GM18909 (cell line): Measurements from ENCODE around the gene DEDD2.

Source experiments
- ATAC-seq: cut with Tn5 transposase; IDR thresholded peaks from one replicate; pipeline ENCODE4 v1.9.1; 2021; ENCODE audit warnings: mild to moderate bottlenecking; ENCODE audit not compliant: unreplicated experiment, poor library complexity

DEDD2 gene

DNA sequence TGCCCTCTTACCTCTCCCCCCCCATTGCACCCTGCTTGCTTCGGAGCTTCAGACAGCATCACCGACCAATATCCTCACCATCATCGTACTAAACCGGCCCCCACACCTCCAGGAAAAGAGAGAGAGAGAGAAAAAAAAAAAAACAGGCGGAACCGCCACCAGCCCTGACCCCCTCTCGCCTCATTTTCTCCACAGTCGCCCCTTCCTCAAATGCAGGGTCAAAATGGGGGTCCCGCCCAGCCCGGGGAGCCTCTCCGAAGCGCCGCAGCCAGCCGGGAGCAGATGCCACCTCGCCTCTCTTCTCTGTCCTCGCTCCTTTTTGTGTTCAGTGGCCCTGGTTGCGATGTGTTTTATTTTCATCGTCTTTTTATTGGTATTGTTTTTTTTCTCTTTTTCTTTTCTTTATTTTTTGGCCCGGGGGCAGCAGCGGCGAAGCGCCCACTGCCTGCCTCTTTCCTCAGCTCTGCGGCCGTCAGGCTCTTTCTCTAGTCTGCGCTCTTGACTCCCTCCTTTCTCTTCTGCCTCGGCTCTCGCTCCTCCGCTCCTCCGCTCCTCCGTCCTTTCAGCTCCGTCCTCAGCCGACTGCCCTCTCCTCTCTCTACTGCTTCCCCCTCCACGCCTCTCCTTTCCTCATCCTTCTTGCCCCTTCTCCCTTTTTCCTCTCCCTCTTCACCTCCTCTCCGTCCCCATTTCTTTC lies 41.4 kb downstream of the DEDD2 start:
- no peak for ATAC-seq

DNA sequence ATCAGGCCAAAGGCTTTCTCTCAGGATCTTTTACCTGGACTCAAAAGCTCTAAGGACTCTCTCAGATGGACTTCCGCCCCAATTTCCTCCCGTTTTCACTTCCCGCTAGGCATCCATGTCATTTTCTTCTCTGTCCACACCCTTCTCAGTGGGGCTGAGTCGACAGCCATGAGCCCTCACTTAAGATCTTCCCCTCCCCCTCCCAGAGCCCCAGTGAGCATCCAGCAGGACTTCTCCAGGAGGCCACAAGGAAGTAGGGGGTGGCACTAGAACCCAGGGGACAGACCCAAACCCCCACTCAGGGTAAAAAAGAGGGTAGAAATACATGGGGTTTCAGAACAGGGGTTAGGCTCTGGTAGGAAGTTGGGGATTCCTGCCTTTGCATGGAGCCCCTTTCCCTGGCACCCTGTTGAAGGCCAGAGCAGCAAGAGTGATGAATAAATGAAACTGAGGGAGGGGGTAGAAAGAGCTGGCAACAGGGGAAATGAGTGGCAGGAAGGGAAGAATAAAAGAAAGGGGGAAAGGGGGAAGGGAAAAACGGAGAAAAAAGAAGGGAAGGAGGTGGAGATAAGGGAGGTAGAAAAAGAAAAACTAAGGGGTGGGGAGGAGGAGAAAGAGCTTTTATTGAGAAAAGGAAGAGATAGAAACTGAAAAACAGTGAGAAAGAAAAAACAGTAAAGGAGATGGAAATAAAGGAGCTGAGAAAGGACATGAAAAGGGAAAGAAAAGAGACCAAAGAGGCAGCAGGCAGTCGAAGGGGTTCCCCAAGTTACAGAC lies 42.3 kb downstream of the DEDD2 start:
- no peak for ATAC-seq

GRCh38 chr19:42174188-42174587 lies 43.3 kb downstream of the DEDD2 start:
- no peak for ATAC-seq

DNA sequence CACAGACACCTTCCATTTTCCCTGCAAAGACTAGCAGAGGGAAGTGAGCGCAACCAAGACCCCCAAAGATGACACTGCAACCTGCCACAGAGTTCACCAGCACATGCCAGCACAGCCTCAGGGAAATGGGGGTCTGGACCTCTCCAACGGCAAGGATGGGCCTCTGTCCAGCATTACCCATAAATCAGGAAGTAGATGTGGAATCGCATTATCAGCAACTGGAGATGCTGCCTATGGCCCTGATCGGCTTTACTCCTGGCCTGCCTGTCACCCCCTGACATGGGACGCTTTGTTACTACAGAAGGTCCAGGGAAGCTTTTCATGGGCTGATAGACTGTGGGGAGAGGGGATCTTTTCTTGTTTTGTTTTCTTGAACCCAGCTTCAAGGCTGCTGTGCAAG lies 43.8 kb downstream of the DEDD2 start:
- no peak for ATAC-seq

DNA sequence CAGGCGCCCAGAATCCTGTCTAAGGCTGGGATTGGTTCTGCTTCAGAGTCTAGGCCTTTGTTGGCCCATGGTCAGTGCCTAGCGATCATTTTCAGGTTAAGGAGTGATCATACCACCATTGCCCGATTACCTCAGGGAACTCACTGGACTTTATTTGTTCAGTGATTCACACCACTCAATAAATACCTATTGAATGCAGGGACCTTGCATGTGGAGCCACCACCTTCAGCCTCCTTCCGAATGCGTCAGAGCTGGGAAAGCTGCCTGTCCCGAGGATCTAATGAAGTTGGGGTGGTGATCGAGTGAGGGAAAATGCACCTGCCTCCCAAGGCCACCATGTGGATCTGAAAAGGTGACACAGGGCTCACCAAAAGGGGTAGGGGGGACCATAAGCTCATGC lies 45.2 kb downstream of the DEDD2 start:
- ATAC-seq, result no peak

DNA sequence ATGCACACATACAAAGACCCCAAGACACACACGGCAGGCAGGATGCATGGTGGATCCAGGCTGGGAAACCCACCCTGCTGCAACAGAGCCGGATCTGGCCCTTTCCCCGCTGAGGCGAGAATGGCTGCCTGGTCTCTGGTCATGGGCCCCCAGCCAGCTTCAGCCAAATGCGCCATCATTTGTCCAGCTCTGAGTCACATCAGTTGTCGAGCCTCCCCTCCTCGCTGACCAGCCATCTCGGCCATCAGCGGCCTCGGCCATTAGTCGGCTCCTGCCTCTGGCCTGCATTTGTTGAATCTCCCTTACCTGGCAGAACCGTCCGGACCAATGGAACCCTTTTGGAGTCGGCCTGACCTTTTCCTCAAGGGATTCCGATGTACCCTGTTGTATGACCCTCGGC lies 46.8 kb downstream of the DEDD2 start:
- ATAC-seq, result no peak

DNA sequence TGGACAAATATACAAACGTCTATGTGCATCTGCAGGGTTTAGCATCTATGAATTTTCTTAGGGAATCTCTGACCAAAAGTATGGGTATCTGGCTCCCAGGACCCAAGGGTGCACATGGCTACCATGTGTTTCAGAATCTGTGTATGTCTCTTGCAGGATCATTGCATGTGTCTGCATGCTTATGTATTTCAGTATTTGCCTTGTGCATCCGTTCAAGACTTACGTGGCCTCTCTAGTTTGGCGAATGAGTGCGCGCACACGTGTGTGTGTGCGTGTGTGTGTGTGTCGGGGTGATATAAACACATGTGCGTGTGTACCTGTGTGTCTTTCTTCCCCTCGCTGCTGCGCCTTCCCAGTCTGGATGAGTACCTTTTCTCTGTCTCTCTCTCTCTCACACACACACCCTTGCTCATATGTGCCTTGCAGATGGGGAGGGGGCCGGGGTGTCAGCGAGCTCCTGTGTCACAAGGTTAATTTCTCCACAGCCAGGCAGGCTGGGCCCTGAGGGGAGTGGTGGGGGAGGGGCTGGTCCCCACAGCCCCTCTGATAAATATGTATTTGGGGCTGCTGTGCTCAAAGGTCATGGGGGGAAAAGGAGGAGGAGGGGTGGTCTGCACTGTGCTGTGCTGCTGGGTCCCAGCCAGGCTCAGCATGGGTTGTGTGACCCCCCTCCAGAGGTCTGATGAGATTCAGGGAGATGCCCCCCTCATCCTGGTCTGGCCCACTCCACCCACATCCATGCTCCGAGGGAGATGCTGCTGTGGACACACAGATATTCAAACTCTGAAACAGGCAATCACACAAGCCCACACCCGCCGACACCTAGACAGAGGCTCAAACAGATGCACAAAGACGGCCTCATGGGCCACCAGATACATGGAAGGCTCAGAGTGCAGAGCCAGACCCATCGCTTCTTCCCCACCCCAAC lies 47.7 kb downstream of the DEDD2 start:
- no peak for ATAC-seq

DNA sequence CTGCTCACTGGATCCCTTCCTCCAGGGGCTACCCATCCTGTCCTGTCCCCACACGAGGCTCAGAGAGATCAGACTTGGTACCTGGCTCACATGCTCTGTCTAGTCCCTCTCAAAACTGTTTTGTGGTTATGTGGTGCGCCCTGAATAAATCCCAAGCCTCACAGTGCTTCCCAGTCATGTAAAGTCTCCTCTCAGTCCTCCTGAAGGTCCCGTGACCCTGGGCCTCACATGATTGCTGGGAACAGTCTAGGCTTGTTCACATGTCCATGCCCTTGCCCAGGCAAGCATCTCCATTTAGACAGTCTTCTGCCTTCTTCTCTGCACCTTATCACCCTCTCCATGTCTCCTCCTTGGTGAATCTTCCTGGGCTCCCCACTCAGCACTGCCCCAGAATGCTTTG lies 49.3 kb downstream of the DEDD2 start:
- no peak for ATAC-seq

- ATAC-seq, result no peak
Measured at GRCh38 chr19:42166316-42166715, 51.2 kb downstream of the DEDD2 start.

DNA sequence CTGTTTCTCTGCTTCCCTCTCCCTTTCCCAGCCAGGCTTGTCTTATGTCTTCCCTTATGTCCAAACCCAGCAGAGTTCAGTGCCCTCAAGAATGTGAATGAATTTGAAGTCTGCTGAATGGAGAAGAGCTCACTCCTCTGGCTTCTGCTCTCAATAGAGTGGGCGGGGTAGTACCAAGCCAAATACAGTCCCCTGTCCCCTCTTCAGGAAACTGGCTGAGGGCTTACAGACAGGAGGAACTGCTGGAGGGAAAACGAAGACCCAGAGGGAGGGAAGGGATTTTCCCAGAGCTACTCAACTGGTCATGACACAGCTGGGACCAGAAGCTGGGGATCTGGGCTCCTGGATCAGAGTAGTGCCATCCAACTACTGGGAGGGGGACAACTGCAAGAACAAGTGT lies 52.3 kb downstream of the DEDD2 start:
- no peak for ATAC-seq

- ATAC-seq, result no peak
Measured at GRCh38 chr19:42161616-42162263, 55.7 kb downstream of the DEDD2 start.

DNA sequence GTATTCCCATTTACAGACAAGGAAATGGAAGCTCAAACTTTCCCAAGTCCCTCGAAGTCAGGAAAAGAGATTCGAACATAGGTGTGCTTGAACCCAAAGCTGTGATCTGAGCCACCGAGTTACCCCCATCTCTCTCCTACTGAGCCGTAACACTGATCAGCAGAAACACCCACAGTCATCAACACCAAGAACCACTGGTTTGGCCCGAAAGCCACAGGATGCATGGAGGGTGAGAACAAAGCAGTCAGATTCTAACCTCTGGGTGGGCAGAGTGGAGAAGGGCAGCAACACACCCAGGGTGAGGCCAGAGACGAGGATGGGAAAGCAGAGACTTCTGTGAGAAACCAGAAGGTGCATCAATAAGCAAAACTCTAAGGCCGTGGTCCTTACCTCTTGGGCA lies 57.5 kb downstream of the DEDD2 start:
- no peak for ATAC-seq

GRCh38 chr19:42158926-42159325 lies 58.6 kb downstream of the DEDD2 start:
- no peak for ATAC-seq

DNA sequence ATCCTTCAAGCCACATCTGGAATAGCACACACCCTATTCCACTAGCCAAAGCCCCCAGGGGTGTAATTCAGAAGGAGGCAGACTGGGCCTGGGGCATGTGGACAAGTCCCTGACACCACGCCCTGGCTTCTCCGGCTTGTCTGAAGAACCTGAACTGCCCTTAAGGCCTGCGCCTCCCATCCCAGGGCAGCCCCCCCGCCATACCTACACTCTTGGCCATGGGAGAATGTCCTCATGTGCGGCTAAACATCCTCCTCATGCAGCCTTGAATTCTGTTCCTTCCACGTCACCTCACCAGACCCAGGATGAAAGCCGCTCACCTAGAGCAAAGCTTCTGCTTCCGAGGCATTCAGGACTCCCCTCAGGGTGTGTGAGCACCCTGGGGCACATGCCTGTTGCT lies 60.9 kb downstream of the DEDD2 start:
- no peak for ATAC-seq

DNA sequence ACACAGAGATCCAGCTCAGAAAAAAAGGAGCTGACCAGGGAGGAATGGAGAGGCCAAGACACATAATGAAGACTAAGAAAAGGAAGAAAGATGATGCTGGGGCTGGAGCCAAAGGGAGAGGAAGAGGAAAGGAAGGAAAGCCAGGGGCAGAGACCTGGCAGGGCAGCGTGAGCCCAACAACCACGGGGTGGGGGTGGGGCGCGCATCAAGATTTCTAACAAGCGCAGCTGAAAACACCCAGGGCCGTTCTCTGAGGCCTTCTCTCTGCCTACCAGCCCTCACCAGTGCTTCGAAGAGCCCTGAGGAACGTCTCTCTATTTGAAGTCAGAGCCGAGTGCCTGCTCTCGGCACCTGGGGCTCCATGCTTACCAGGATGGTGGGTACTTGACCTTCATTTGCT lies 61.7 kb downstream of the DEDD2 start:
- no peak for ATAC-seq

DNA sequence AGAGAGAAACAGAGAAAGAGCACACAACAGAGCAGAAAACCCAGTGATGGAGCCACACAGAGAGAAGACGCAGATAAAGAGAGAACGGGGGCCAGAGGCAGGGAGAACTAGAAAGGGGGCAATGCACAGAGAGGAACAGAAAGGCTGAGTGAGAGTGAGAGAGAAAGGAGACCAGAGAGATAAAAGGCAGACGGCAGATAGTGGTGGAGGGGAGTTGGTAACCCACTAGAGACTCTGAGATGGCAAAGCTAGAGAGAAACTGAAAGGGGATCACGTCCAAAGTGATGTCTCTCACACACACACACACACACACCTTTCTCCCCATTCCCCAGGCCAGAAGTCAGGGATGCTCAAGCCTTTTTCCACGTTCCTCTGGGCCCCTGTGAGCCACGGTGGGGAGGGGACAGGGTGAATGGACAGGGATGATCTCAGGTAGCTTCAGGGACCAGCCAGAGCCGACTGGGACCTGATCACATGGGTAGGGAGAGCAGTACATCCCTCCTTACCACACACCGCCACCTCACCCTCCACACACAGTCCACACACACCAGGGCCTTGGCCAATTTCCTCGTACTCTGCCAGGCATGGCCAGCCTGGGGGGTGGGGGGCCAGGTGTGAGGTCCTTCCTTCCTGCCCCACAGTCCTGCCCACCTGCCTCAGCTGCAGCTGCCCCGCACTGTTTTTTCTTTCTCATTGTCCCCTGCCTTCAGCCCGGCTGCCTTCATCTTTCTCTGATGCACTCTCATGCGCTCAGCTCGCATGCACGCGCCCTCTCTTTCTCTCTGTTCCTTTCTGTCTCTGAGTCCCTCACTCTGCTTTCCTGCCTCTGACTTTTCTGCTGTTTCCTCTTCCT lies 62.8 kb downstream of the DEDD2 start:
- ATAC-seq, result no peak

DNA sequence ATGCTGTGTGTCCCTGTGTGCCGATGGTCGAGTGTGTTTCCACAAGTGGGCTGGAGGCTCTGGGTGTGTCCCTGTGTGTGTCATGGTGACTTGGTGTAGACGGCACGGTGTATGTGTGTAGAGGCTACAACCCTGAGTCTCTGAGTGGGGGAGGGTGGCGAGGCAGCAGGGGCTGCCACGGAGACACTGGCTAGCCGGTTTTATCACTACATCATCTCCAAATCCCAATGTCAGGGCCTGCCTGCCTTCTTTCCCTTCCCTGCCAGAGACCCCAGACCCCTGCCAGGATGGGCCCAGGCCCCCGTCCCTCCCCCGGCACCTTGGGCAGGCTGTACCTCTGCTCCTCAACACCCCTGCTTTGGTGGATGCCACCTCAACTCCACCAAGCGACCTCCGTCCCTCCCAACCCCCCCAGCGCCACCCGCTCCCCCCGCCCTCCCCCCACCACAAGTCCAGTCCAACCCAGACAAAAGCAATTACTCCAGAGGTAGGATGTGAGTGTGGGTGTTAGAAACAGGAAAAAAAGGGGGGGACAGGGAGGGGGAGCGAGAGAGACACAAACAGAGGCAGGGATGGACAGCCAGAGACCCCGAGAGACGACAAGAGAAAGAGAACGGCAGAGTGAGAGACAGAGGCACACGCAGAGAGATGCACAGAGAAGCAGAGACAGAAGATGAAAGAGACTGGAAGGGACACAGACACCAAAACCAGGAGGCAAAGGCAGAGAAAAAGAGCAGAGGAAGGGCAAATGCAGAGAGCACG lies 63.6 kb downstream of the DEDD2 start:
- ATAC-seq, result no peak

- ATAC-seq, result no peak
Measured at GRCh38 chr19:42152910-42153671, 64.4 kb downstream of the DEDD2 start.
